CD4-positive, alpha-beta T cell treated with Interleukin-15 for 4 hours (primary cell): ENCODE measurements around the gene GRID1.

Source experiments
- DNase-seq: peaks from one replicate; pipeline ENCODE4 v3.0.0-alpha.2; 2020; ENCODE audit warnings: low spot score

GRID1 gene

GRCh38 chr10:86366033-86366901, at the start of gene GRID1:
GRID1 (minus strand) TSS chr10:86366795.
- no peak for DNase-seq

- no peak for DNase-seq
These were observed 49.0 kb upstream of the GRID1 start for GRCh38 chr10:86415583-86415982.

GRCh38 chr10:86415116-86415515, 48.5 kb upstream of the GRID1 start:
- no peak for DNase-seq

- peak; percentile 31 for DNase-seq
These were observed 46.6 kb upstream of the GRID1 start for GRCh38 chr10:86413046-86413728.

- DNase-seq, result no peak
These were observed 45.4 kb upstream of the GRID1 start for GRCh38 chr10:86411852-86412560.

GRCh38 chr10:86411281-86411841, 44.8 kb upstream of the GRID1 start:
- peak; percentile 42 for DNase-seq

GRCh38 chr10:86410542-86411124, 44.0 kb upstream of the GRID1 start:
- no peak for DNase-seq

- no peak for DNase-seq
These were observed 42.6 kb upstream of the GRID1 start for GRCh38 chr10:86409183-86409582.

GRCh38 chr10:86403183-86403797, 36.7 kb upstream of the GRID1 start:
- no peak for DNase-seq

GRCh38 chr10:86402283-86402941, 35.8 kb upstream of the GRID1 start:
- DNase-seq, result no peak

- no peak for DNase-seq
These were observed 35.1 kb upstream of the GRID1 start for GRCh38 chr10:86401588-86402282.

GRCh38 chr10:86400705-86401587, 34.4 kb upstream of the GRID1 start:
- peak; percentile 56 for DNase-seq

- peak; percentile 91 for DNase-seq
These were observed 33.5 kb upstream of the GRID1 start for GRCh38 chr10:86399879-86400704.

- no peak for DNase-seq
These were observed 32.9 kb upstream of the GRID1 start for GRCh38 chr10:86399514-86399878.

GRCh38 chr10:86397120-86397519, 30.5 kb upstream of the GRID1 start:
- DNase-seq, result no peak

GRCh38 chr10:86393862-86394455, 27.4 kb upstream of the GRID1 start:
- DNase-seq, result no peak

- no peak for DNase-seq
These were observed 26.8 kb upstream of the GRID1 start for GRCh38 chr10:86393362-86393761.

GRCh38 chr10:86392723-86393094, 26.1 kb upstream of the GRID1 start:
- DNase-seq, result no peak
